GM20000 (cell line): ENCODE data around the gene VAPB.

ENCODE experiments used
- DNase-seq: peaks from one replicate; pipeline ENCODE4 v3.0.0; 2012; ENCODE audit warnings: low spot score
- TF ChIP-seq, protein P1 (sequence below): IDR thresholded peaks from 2 replicates; pipeline ENCODE4 v1.5.1; 2012; ENCODE audit warnings: mild to moderate bottlenecking, control low read depth; ENCODE audit errors: extremely low read depth, missing control alignments

VAPB gene

GRCh38 chr20:58352468-58352867 is 36.6 kb upstream of the VAPB start:
- TF ChIP-seq, protein P1, sequence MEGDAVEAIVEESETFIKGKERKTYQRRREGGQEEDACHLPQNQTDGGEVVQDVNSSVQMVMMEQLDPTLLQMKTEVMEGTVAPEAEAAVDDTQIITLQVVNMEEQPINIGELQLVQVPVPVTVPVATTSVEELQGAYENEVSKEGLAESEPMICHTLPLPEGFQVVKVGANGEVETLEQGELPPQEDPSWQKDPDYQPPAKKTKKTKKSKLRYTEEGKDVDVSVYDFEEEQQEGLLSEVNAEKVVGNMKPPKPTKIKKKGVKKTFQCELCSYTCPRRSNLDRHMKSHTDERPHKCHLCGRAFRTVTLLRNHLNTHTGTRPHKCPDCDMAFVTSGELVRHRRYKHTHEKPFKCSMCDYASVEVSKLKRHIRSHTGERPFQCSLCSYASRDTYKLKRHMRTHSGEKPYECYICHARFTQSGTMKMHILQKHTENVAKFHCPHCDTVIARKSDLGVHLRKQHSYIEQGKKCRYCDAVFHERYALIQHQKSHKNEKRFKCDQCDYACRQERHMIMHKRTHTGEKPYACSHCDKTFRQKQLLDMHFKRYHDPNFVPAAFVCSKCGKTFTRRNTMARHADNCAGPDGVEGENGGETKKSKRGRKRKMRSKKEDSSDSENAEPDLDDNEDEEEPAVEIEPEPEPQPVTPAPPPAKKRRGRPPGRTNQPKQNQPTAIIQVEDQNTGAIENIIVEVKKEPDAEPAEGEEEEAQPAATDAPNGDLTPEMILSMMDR = no peak

GRCh38 chr20:58359441-58359840 is 29.6 kb upstream of the VAPB start:
- no peak for DNase-seq
- TF ChIP-seq, protein P1 = no peak

More at GRCh38 chr20:58352468-58352867, 36.6 kb upstream of the VAPB start:
- DNase-seq = no peak

- no peak for DNase-seq
- TF ChIP-seq, protein P1 = no peak
These were observed 28.1 kb upstream of the VAPB start for GRCh38 chr20:58360936-58361335.

DNA sequence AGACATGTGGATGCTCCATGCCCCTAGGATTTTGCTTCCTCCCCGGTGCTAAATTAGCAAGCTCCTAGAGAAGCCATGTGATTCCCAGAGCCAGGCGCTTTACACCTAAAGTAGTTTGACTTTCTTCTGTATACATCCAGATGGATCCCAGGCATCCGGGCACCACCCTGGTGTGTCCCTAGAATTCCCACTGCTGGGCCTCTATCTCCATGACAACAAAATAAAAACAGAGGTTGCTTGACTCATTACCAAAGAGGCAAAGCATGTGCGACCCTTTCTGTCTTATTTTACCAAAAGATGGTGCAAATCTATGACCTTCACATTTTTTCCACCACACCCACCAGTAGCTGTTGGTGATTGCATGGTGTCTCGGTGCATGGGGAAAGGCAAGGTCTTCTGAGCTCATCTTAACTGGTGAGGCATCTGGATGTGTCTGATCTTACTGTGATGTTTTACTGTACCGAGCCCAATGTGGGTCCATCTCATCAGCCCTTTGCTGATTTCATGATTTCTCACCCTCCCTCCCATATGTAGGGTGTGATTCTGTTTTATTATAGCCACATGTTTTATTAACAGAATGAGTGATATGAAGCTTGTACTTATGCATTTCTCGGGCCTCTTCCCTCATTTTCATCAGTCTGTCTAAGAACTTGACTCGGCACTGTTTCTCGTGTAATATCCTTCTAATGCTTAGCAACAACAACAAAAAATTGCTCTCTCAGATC is 27.4 kb upstream of the VAPB start:
- TF ChIP-seq, protein P1 = no peak
- DNase-seq = no peak

DNA sequence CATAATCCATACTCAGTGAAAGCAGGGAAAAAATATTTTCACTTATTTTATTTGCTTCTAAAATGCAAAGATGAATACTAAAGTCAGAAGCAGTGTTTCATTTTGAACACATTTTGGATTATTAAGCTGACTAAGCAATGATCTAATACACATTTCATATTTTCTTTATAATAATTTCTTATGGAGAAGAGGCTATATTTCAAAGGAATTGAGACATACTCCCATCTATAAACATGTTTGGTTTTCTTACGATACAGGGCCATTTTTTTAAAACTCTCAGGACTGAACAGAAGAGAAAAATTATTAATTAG is 26.9 kb upstream of the VAPB start:
- DNase-seq = no peak
- TF ChIP-seq, protein P1 = no peak

DNA sequence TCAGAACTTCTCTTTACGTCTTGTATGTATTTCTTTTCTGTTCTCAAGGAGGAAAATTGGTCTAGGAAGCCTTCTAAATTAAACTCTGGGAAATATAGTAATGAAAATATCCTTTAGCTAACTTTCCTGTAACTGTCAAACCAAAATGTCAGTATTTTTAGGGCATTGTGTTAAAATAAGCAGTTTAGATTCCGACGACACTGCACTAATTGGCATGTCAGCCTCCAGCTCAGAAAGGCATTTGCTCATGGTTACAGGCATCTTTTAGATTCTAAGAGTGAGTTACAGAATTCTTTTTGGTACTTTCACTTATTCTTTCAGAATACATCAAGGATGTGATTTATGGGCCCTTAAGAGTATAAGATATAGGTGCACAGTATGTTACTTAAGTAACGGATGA is 26.1 kb upstream of the VAPB start:
- no peak for DNase-seq
- TF ChIP-seq, protein P1 = no peak

DNA sequence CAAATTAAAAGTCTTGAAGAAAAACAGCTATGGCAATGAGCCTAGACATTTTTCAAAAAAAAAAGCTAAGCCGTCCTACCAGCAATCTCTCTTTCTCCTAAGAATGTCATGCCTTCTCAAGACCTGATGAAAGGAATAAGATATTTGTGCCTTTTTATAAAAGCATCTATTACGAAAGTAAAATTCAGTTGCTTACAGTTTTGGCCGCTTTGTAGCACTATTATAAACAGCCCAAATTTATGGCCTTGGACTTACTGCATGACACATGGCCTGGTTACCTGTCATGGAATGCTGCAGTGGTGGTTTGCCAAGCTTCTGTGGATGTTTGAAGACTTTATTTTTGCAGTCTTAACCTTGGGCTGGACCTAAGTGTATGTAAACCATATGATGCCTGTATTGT is 22.2 kb upstream of the VAPB start:
- no peak for DNase-seq
- TF ChIP-seq, protein P1 = no peak
